ENCODE results near the gene NECAP2.

DNA sequence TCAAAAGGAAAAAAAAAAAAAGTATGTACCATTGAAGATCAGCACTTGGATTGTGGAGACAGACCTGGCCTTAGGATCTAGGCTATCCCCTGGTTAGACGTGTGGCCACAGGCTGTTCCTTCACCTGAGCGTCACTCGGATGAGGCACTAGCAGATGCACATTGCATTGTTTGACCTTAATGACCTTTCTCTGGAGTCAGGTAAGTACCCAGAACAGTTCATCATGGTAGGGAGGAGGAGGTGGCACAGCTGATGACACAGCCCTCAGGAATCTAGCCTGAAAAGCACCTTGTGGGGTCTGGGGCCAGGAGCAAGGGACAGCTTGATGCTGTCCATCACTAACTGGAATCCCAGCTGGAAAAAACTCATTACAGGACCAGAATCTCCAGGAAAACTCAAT lies 21.2 kb downstream of the NECAP2 start:
- TF ChIP-seq ZNF384 (IDR thresholded peaks at IDR 0.05): no peak
- TF ChIP-seq LEF1 (IDR thresholded peaks at IDR 0.05; ENCODE audit: borderline replicate concordance): no peak
